Stomach (tissue), 4 donors: ENCODE measurements around the gene PLXNA2.

ENCODE experiments used
- CTCF ChIP-seq, 7 experiments: fragments of 450-650 bp in 4 of 7; fragments of 200-600 bp in 3 of 7; sonication (generic) in 3 of 7; IDR thresholded peaks; one replicate each; pipeline ENCODE4 v1.5.1; 2016 to 2019; ENCODE audit warnings: antibody characterized with exemption in 7 of 7, control low read depth in 2 of 7, mild to moderate bottlenecking in 1 of 7
- POLR2A ChIP-seq, 4 donors: fragments of 450-650 bp; IDR thresholded peaks; one replicate each; pipeline ENCODE4 v1.6.1; 2016; ENCODE audit warnings: antibody characterized with exemption in 4 of 4, control low read depth in 2 of 4, mild to moderate bottlenecking in 1 of 4, moderate library complexity in 1 of 4
- POLR2AphosphoS5 ChIP-seq, 3 donors: sonication (generic); formaldehyde crosslinking; IDR thresholded peaks; one replicate each; pipeline ENCODE4 v1.6.1; 2016; ENCODE audit warnings: antibody characterized with exemption in 3 of 3

GRCh38 chr1:208007938-208008342 lies 236.2 kb downstream of the PLXNA2 start:
- no peak for TF ChIP-seq CTCF (IDR thresholded peaks at IDR 0.05)
- no peak for TF ChIP-seq POLR2AphosphoS5 (IDR thresholded peaks at IDR 0.05)
- TF ChIP-seq POLR2A (IDR thresholded peaks at IDR 0.05), result no peak
